CD4-positive, alpha-beta T cell (primary cell): ENCODE results near the gene KIF3B. TPM values are rescaled to one million over a fixed set of nuclear protein-coding genes. Genes with fewer than 3 reads are reported as not detected.

Experiments used
- ATAC-seq: fragments of 200-7000 bp; cut with Tn5 transposase; one replicate; pipeline ENCODE4 v1.10.0; 2022; ENCODE audit warnings: mild to moderate bottlenecking; ENCODE audit not compliant: poor library complexity
- CTCF ChIA-PET: fragments of 350-600 bp; sonication (Branson Sonifier 250); formaldehyde crosslinking; loops from one replicate; lab custom pipeline; 2021; ENCODE audit warnings: antibody characterized with exemption, inconsistent platforms; lab: Charles Lee
- POLR2A ChIA-PET: fragments of 350-600 bp; sonication (Branson Sonifier 250); formaldehyde crosslinking; loops from one replicate; lab custom pipeline; 2021; ENCODE audit warnings: antibody characterized with exemption, inconsistent platforms; lab: Charles Lee
- DNase-seq, 14 experiments: peaks; one replicate each; pipeline ENCODE4 v3.0.0-alpha.2; 2013 to 2020; ENCODE audit warnings: mixed read lengths in 2 of 14
- H3K27ac ChIP-seq, 2 donors: one replicate each; pipeline versions ENCODE4 v1.5.1 to v1.7.0; 2013; ENCODE audit warnings: low read length in 2 of 2, low read depth in 1 of 2, mild to moderate bottlenecking in 1 of 2
- H3K27me3 ChIP-seq, 2 experiments: 1 replicate in 1 of 2; 2 replicates in 1 of 2; pipeline versions ENCODE4 v1.6.1 to v1.7.0; 2013; ENCODE audit warnings: low read length in 2 of 2, control low read depth in 1 of 2, mild to moderate bottlenecking in 1 of 2, moderate library complexity in 1 of 2; ENCODE audit not compliant: insufficient read depth in 2 of 2, control insufficient read depth in 1 of 2
- H3K36me3 ChIP-seq: one replicate; pipeline ENCODE4 v1.6.1; 2013; ENCODE audit warnings: low read length, control low read depth; ENCODE audit not compliant: insufficient read depth
- H3K4me1 ChIP-seq: one replicate; pipeline ENCODE4 v1.6.1; 2013; ENCODE audit warnings: low read length, control low read depth; ENCODE audit not compliant: insufficient read depth
- H3K4me3 ChIP-seq: one replicate; pipeline ENCODE4 v1.5.1; 2013; ENCODE audit warnings: mild to moderate bottlenecking, low read length, moderate library complexity
- H3K9me3 ChIP-seq, 2 experiments: 1 replicate in 1 of 2; 2 replicates in 1 of 2; pipeline versions ENCODE4 v1.6.1 to v1.7.0; 2013; ENCODE audit warnings: low read length in 2 of 2, mild to moderate bottlenecking in 2 of 2, control low read depth in 1 of 2, moderate library complexity in 1 of 2; ENCODE audit not compliant: control insufficient read depth in 1 of 2, insufficient read depth in 1 of 2
- H3K27ac Mint-ChIP-seq: one replicate; pipeline ENCODE4 v1.8.0; 2020; ENCODE audit warnings: mixed read lengths
- H3K27me3 Mint-ChIP-seq: one replicate; pipeline ENCODE4 v1.8.0; 2021; ENCODE audit warnings: mixed read lengths
- H3K36me3 Mint-ChIP-seq: one replicate; pipeline ENCODE4 v1.8.0; 2021; ENCODE audit warnings: low read depth, mixed read lengths
- H3K4me1 Mint-ChIP-seq: one replicate; pipeline ENCODE4 v1.8.0; 2021; ENCODE audit warnings: low read depth, mixed read lengths
- H3K4me3 Mint-ChIP-seq: one replicate; pipeline ENCODE4 v1.8.0; 2020; ENCODE audit warnings: mild to moderate bottlenecking, mixed read lengths
- H3K9me3 Mint-ChIP-seq: one replicate; pipeline ENCODE4 v1.8.0; 2020; ENCODE audit warnings: mixed read lengths
- intact Hi-C, 2 experiments: fragments of 100-400 bp; cut with DNase I in 1 of 2; cut with micrococcal nuclease in 1 of 2; formaldehyde crosslinking; loops; one replicate each; pipeline versions ENCODE4 v1.15.1 to v1.9.0; 2023 to 2025; cut with DNase I, micrococcal nuclease
- total RNA-seq, 174 experiments: library from RNA in 2 of 174; stranded (reverse) in 2 of 174; gene quantifications; one replicate each; pipeline ENCODE4 v1.2.3 and lab custom pipeline; 2021 to 2026
- TF ChIP-seq, protein P1 (sequence below): fragments of 200-600 bp; IDR thresholded peaks from one replicate; pipeline ENCODE4 v1.8.0; 2022; ENCODE audit warnings: antibody characterized with exemption, mild to moderate bottlenecking

Gene KIF3B
- total RNA-seq, 2 experiments from 2014 or later, result 7.3 TPM

GRCh38 chr20:32235331-32236047, 42.0 kb upstream of the KIF3B start:
- no peak overlapping the region for H3K4me3 Mint-ChIP-seq
- ATAC-seq (no peak), DNase-seq (no peak)
- Histone ChIP-seq H3K27me3 (no peaks in the 10 kb centered on the region), H3K9me3 (no peaks in the 10 kb centered on the region), H3K4me1 (peaks cover 28% of the 10 kb centered on the region), H3K27ac (no peak overlapping the region), H3K36me3 (peaks cover 40% of the 10 kb centered on the region), H3K4me3 (no peak overlapping the region)
- peak overlapping the region; percentile 44 for H3K27ac Mint-ChIP-seq
- H3K36me3 Mint-ChIP-seq, result peaks cover 59% of the 10 kb centered on the region
- peaks cover 24% of the 10 kb centered on the region for H3K4me1 Mint-ChIP-seq
- ChIA-PET POLR2A (no interaction called here), CTCF (no interaction called here)
- intact Hi-C loops, result loop anchor here in 1 of 2 experiments (10.0 kb wide), 1 partner anchor 419 kb away; no protein-coding TSS in a partner anchor
- TF ChIP-seq, protein P1, sequence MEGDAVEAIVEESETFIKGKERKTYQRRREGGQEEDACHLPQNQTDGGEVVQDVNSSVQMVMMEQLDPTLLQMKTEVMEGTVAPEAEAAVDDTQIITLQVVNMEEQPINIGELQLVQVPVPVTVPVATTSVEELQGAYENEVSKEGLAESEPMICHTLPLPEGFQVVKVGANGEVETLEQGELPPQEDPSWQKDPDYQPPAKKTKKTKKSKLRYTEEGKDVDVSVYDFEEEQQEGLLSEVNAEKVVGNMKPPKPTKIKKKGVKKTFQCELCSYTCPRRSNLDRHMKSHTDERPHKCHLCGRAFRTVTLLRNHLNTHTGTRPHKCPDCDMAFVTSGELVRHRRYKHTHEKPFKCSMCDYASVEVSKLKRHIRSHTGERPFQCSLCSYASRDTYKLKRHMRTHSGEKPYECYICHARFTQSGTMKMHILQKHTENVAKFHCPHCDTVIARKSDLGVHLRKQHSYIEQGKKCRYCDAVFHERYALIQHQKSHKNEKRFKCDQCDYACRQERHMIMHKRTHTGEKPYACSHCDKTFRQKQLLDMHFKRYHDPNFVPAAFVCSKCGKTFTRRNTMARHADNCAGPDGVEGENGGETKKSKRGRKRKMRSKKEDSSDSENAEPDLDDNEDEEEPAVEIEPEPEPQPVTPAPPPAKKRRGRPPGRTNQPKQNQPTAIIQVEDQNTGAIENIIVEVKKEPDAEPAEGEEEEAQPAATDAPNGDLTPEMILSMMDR, result no peak
- H3K9me3 Mint-ChIP-seq, result no peaks in the 10 kb centered on the region
- H3K27me3 Mint-ChIP-seq, result no peaks in the 10 kb centered on the region

GRCh38 chr20:32236048-32236533, 41.4 kb upstream of the KIF3B start:
- H3K27ac ChIP-seq, result no peak overlapping the region
- no peaks in the 10 kb centered on the region for H3K27me3 Mint-ChIP-seq
- H3K4me1 Mint-ChIP-seq, result peaks cover 24% of the 10 kb centered on the region
- CTCF ChIA-PET, result no interaction called here
- peaks cover 24% of the 10 kb centered on the region for H3K4me1 ChIP-seq
- no peaks in the 10 kb centered on the region for H3K9me3 Mint-ChIP-seq
- H3K9me3 ChIP-seq, result no peaks in the 10 kb centered on the region
- H3K27ac Mint-ChIP-seq, result peak overlapping the region; percentile 44
- DNase-seq (no peak), ATAC-seq (no peak)
- H3K36me3 ChIP-seq, result peaks cover 35% of the 10 kb centered on the region
- POLR2A ChIA-PET, result no interaction called here
- TF ChIP-seq, protein P1, result no peak
- no peak overlapping the region for H3K4me3 Mint-ChIP-seq
- H3K36me3 Mint-ChIP-seq, result peaks cover 53% of the 10 kb centered on the region
- H3K27me3 ChIP-seq, result no peaks in the 10 kb centered on the region
- intact Hi-C loops, result loop anchor here in 1 of 2 experiments (10.0 kb wide), 1 partner anchor 419 kb away; no protein-coding TSS in a partner anchor
- H3K4me3 ChIP-seq, result no peak overlapping the region

DNA sequence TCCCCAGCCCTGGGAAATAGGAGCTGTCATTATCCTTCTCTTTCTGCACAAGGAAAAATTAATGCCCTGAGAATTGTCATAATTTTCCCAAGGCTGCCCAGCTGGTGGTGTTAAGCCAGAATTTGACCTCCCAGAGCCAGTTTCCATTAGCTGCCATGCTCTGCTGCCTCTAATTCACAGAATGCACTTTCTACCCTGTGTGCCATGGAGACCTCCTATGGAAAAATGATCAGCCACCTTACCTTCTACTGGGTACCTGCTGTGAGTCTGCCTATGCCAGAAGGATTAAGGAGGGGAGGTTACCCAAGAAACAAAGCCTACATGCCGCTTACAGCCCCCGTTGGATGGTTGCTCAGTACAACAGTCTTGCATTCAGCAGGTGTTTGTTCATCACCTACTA, 40.6 kb upstream of the KIF3B start:
- Histone ChIP-seq H3K27ac (no peak overlapping the region), H3K27me3 (no peaks in the 10 kb centered on the region), H3K9me3 (no peaks in the 10 kb centered on the region), H3K36me3 (peaks cover 33% of the 10 kb centered on the region), H3K4me3 (no peak overlapping the region), H3K4me1 (peaks cover 18% of the 10 kb centered on the region)
- no peak for ATAC-seq
- ChIA-PET CTCF (no interaction called here), POLR2A (no interaction called here)
- intact Hi-C loops, result loop anchor here in 1 of 2 experiments (10.0 kb wide), 1 partner anchor 418 kb away; no protein-coding TSS in a partner anchor
- DNase-seq, result no peak
- H3K4me1 Mint-ChIP-seq, result peaks cover 17% of the 10 kb centered on the region
- peaks cover 46% of the 10 kb centered on the region for H3K36me3 Mint-ChIP-seq
- no peak overlapping the region for H3K27ac Mint-ChIP-seq
- no peak overlapping the region for H3K4me3 Mint-ChIP-seq
- H3K9me3 Mint-ChIP-seq, result no peaks in the 10 kb centered on the region
- no peaks in the 10 kb centered on the region for H3K27me3 Mint-ChIP-seq
- TF ChIP-seq, protein P1, result no peak
